SHP77 treated with DMSO at 0.1 percent for 48 hours (cell line): ENCODE data around the gene SPOCK1.

Experiments
- DNase-seq: peaks from one replicate; lab custom pipeline; 2025; lab: John Stamatoyannopoulos, UW

Gene SPOCK1

DNA sequence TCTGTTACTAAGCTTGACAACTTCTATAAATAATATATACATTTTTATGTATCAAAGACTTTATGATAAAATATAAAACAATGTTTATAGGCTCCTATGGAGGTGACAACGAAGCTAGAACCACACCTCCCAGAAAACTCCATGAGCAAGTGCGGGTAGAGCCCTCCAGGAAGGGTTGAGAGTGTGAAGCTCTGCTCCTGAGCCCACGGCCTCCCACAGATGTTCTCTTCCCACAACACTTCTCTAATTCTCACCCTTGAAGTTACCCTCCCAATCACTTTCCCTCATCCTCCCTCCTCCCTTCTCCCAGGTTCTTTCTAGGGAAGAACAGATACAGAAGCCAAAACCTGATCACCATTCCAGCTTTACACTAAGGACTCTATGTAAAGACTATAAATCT lies 427.6 kb downstream of the SPOCK1 start:
- no peak for DNase-seq

DNA sequence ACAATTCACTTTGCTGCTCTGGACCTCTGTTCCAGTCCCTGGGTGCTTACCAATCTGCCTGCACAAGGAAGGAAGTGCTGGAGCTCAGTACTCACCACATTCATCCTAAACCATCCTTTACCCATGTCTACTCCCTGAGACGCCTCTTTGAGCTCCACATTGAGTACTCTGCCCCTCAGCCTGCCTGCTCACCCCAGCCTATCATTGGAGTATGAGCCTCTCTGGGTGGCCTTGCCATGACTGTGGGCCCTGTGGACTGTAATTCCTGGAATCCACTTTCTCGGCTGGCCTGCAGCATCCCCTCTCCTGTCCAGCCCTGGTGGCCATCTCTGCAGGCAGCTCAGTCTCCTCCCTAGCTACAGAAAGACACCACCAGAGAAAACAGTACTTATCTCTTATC lies 428.6 kb downstream of the SPOCK1 start:
- no peak for DNase-seq

DNA sequence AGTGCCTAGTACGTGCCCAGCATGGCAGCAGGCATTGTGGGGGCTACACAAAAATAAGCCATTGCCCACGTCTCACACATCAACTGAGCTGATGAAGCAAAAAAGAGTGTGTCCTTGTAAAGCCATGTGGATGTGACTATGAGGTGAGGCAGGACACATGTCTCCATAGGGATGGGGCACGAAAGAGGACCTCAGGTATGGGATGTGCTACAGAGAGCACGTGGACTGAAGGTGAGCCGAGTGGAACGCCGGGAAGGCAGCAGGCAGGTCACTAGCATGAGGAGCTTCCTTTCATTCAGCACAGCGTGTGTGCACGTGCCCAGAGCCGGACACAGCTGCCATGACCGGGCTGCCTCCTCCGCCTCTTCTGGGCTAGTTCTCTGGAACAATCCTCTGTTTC lies 429.8 kb downstream of the SPOCK1 start:
- no peak for DNase-seq

DNA sequence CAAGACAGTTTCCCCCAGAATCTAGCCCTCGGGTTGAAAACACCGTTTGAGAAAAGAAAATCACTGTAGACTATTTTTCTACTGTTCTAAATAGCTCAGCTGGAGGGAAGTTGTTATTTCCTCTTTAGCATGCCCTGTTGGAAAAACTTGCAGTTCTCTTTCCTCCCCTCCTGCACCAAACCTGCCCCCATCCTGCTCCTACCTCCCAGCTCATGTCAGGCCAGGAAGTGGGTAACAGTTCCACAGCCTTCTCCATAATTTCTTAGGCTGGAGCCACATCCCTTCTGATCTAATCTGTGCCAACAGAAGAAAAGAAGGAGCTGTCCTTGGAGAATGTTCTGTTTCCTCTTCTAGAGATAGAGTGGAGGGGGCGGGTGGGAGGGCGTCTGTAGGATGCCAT lies 437.7 kb downstream of the SPOCK1 start:
- no peak for DNase-seq

DNA sequence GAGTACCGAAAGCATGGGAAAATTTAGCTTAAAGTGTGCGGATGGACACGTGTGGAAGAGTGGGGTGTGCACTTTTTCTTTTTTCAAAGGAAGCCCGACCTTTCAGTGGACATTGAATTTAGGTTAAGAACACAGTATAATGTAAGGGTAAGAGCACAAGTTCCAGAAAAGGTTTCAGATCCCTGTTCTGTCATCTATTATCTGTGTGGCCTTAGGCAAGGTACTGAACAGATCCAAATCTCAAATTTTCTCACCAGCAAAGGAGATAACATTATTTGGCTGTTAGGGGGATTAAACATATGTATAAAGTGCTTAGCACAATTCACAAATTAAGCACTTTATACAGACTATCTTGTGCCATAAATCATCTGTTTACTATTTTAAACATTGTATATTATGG lies 441.0 kb downstream of the SPOCK1 start:
- DNase-seq: no peak

DNA sequence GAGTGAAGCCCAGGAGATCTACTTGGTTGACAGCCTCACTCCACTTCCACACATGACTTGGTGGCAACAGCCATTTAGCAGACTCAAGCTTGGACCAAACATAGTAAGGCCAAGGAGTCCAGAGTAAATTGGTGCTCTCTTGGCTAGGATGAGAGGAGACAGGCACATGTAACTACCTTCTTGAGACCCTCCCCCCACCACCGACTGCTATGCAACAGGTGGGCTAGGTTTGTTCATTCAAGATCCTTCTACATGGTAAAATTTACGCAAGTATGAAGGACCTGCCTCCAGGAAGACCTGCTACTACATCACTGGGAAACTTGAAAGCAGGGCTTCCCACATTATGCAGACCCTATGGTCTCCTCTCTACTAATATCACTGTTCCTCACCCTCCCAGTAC lies 442.4 kb downstream of the SPOCK1 start:
- no peak for DNase-seq

DNA sequence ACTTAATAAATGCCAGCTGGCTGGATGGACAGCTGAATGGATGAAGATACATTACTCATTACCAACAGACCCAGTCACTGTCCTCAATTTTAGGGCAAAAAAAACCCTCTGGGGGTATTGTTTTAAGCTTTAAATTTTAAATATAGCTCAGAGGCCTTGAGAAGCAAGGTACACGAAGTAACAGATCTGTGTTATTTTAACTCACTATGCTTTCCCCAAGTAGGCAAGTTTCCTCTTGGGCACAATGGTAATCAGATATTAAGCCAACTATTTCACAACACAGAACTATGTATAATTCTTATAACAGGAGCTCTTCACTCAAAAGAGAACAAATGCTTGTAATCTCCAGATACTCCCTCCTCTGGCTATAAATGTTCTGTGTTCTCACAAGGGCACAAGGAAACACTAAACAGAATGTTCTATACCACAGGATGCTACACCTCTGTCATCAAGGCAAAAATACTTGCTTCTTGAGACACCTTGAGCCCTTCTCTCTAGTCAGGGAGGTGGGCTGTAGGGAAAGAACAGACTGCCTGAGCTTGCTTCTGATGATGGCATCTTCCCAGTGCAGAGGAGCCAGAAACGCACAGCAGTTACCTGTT lies 443.8 kb downstream of the SPOCK1 start:
- DNase-seq: no peak

DNA sequence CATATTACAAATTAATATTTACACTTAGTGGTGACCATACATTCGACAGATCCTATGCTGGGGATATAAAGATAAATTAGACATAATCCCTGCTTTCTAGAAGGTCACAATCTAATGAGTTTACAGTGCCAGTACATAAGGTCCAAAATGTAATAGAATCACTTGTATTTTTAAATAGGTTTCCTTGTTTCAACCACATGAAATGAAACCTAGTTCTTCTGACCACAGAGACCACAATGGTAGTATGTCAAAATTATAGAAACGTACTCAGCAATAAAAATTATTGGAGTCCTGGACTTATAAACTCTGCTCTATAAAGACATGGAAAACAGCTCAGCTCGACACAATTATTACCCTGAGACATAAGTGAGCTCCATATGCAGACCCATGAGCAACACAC lies 444.3 kb downstream of the SPOCK1 start:
- DNase-seq: no peak

DNA sequence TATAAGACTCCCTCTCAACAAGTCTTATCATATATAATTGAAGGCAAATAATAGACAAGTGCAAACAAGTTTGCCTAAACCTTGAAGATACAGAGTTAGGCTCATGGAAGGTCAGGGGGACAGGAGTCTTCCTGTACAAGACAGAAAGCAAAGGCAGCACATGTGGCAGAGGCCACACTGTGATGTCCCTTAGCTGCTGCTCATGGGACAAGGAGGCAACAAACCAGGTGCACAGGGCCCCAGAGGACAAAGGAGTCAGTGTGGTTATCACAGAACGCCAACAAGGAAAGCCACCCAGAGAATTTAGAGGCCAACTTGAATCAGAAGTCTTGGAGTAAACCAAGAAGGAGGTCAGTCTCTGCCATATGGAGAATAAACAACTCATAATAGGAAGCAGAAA lies 444.8 kb downstream of the SPOCK1 start:
- DNase-seq: no peak

DNA sequence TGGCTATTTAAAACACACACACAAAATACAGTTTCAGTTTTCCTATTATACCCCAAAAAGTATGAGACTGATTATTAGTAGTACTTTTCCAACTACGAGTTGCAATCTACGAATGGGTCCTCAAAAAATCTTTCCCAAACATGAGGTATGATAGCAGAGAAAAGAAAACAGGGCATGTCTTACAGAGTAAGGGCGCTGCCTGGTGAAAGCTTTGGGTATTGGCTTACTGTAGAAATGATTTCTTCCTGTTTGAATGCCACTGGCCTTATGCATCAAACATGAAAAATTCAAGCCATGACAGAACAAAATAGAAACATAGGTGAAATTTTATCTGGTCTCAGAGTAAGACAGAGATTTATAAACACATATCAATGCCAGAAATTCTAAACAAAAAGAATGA lies 448.0 kb downstream of the SPOCK1 start:
- no peak for DNase-seq

DNA sequence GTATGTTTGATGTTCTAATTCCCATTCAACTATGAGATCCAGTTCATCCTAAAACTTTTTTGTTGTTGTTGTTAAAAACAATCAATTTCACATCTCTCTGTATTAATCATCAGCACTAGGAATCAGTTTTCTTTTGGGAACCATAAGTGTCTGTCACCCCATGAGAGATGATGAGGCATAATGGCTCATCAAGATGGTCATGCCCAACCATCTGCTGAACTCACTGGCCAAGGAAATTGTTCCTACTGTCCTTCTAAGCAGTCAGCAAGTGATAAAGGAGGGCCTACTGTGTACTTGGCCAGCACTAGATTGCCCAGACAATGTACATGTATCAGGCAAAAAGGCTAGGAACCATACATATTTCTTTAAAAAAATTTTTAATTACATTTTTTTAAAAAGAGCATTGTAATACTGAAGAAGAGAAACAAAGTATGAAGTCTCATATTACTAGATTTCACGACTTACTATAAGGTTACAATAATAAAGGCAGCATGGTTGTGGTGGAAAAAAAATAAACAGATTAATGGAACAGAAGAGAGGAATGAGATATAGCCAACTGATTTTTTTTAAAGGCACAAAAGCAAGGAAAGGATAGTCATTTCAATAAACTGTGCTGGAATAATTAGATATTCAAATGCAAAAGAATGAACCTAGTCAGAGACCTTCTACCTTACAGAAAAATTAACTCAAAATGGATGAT lies 458.3 kb downstream of the SPOCK1 start:
- DNase-seq: no peak

DNA sequence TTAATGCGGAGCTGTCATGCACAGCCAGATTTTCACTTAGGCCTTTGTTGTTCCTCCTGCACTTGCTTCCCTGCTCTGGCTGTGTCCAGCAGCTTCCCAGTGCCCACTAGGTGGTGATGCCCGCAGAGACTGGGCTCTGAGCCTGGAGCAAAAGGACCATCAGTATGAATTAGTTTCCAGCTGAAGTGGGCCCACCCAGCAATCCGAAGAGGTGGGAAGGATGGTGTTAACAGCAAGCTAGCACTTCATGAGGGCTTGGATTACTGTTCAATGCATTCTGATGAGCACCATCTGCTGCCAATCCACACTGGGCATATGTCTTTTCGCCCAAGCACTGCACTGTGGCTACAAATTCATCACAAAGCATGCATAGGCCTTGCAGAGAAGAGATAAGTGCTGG lies 459.1 kb downstream of the SPOCK1 start:
- no peak for DNase-seq

DNA sequence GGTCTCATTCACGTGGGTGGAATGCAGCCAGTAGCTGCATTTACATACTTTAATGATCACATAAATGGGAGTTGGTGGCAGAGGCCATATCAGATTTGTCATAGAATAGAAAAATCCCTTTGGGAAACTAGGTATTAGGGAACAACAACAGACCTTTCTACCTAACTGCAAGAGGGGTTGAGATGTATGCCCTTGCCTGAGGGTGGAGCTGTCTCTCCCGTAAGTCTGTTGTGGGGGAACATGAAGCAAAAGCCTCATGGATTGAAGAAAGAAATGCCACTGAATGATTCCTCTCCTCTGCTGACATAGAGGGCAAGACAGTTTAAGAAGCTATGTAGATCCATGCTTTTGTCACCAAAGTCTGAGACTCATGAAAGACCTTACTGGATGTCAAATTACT lies 461.3 kb downstream of the SPOCK1 start:
- no peak for DNase-seq

DNA sequence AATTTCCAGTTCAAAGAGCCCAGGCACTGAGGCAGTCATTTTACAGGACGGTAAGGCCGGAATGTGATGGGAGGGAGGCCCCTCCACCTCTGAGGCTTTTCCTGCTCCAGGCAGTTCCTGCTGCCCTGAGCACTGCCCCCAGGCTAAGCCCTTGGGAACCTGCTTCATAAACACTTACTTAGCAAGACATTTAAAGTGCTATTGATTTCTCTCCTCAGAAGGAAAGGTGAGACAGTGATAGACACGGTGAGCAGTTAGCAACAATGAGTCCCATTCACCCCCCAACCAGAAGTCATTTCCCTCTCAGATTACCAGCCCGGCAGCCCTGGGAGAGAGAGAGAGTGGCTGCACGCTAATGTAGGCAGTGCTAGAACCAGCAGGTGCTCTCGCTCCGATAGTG lies 462.5 kb downstream of the SPOCK1 start:
- DNase-seq: no peak

DNA sequence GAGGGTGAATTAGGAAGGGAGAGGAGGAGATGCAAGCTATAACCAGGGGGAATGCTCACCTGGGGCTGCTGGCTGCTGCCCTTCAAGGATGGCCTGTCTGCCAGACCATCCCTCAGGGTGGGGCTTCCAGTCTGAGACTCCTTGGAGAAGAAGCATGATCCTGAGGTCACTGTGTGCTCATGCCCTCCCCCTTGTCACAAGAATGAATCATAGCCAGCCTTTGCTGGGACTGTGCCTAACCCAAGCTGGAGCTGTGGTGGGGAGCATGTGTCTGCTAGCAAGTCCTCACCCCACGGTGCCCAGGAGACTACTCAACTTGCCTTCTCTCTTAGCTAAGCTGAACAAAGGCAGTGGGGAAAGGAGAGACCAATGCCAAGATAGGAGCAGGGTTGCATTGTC lies 463.6 kb downstream of the SPOCK1 start:
- DNase-seq: no peak

DNA sequence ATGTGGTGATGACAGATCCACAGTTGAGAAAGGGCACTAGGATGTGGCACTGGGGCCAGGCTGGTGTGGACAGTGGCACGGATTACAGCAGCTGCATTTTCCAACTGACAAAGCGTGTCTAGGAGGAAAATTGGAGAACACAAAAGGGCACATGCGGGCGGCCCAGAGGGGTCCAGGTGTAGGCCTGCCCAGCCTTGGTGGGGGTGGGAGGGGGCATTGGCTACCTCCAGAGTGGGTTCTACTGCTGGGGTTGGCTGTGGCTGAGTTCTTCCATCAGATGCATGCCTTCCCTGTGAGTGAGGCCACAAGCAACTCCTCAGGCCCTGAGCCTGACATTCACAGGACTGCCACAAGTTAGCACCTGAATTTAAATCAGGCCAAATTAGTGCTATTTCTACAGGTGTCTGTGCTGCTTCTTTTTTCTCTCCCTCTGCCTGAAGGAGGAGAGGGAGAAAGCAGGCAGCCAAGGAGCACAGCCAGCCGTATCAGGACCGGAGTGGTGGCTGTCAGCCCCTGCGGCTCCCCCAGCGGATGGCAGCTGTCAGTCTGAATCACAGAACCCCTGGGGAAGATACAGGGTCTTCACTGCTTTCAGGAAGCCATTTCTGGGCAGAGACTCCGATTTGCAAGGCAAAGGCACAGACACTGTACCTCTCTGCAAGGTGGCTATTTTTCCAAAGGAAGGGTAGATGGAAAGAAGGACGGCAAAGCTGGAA lies 464.2 kb downstream of the SPOCK1 start:
- no peak for DNase-seq

DNA sequence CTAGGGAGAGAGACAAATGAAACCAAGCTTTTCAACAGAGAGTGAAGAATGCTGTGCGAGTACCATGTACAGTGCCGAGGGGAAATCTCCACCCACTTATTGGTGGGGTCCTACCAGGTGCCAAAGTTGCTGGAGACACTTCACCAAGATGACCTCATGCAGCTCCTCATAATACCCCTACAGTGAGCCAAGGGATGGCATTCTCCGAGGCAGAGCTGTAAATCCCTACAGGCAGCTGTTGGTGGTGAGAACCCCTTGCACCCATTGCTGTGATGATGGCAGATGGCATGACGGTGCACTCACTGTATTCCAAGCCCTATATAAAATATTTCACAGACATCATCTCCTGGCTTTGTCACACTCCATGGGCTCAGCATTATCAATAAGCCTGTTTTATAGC lies 464.9 kb downstream of the SPOCK1 start:
- DNase-seq: no peak

DNA sequence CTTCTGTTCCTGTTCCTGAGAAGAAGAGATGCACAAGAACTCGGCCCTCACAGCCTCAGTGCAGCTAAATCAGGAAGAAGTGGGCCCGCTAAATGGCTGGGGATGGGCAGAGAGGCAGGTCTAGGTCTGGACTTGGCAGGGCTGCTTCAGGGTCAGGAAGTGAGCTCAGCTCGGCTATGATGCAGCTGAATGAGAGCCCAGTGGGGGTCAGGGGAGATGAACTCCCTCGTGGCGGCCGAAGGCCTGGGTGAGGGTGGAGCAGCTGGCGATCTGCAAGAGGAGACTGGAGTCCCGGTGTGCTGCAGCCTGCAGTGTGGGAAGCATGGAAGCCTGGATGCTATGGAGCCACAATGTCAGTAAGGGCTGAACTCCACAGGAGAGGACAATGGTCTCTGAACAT lies 466.2 kb downstream of the SPOCK1 start:
- no peak for DNase-seq

DNA sequence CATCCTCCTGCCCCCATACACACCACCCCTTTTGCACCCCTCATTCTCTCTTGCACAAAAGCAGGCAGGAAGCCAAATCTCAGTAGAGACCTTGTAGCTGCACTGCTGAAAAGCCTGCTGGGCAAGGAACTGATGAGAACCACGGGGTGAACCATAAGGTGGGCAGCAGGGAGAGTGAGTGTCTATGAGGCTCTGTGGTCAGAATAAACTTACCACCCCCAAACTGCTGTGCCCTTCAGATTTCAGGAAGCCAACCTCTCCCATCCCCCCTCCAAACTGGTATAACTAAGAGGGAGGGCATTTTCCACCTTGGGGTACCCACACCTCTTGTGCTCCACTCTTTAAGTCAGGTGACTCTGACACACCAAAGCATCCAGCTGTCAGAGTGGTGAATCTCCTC lies 471.4 kb downstream of the SPOCK1 start:
- no peak for DNase-seq

DNA sequence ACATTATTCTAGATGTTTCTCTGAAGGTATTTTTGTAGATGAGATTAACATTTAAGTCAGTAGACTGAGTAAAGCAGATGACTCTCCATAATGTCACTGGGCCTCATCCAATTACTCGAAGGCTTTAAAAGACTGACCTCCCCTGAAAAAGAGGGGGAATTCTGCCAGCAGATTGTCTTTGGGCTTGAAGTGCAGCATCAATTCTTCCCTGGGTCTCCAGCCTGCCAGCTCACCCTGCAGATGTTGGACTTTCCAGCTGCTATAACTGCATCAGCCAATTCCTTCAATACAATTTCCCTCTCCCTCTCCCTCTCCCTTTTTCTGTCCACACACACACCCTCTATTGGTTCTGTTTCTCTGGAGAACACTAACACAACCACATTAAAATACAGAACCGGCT lies 472.8 kb downstream of the SPOCK1 start:
- DNase-seq: no peak

DNA sequence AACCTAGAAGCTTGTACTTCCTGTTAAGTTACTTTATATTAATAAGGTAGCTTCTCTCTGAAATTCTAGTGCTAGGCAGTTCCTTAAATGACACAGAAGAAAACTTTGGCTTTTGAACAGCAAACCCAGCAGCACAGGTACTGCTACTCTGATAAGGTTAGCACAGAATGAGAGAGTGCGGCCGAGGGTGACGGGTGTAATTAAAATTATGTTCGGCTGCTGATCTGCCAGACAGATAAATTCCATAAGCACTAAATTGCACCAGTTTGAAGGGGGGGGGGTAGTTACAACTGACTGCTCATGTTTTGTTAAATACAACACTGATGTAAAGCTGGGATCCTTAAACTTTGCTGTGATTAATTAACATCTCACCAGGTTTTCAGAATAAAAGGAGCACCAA lies 475.1 kb downstream of the SPOCK1 start:
- no peak for DNase-seq

DNA sequence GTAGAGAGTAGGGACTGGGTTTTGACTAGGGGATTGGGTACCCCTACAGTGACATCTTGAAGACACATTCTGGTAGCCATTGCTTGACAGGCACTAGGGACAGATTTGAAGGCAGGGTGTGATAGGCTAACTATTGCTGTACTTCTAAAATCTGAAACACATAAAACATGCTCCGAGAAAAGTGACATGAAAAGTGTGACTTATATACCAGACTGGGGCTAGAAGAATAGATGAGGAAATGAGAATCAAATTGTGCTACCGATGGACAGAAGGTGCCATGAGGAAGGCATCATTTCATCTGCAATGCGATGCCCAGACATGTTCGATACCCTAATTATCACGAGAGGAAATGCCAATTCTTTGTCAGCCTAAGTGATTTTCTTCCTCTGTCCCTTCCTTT lies 475.8 kb downstream of the SPOCK1 start:
- no peak for DNase-seq

DNA sequence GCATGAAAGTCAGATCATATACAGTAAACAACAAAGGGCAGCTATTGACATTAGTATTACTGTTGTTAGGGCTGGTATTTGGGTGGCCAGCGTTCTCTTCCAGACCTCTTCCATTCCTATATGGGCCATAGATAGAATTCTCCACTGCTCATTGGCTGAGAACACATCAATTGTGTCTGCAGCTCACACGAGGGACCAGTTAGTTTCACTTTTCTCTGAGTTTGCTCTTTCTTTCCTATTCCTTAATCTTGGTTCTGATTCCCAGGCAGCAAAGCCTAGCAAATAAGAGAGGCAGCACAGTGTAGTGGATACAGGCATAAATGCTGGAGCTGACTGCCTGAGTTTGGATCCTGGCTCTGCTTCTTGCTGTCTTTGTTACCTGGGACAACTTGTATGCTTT lies 476.4 kb downstream of the SPOCK1 start:
- DNase-seq: no peak

DNA sequence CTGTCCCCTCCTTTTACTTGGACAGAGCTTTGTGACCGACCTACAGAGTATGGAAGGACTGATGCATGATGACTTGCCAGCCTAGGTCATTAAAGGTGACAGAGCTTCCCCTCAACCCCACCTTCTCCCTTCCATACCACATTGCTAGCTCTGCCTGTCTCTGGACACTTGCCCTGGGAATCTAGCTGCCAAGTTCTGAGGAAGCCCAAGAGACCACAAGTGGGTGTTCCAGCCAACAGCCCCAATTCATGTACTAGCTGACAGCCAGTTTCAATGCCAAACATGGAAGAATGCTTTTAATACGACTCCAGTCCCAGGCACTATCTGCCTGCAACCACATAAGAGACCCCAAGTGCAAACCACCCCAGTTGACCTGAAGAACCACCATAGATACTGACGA lies 477.1 kb downstream of the SPOCK1 start:
- DNase-seq: no peak
